COLO668 (cell line): ENCODE data around the gene MLC1.
"Not testable (repeated sequence)": the region's sequence is repeated elsewhere in the genome, so short reads cannot be mapped to it uniquely, and the experiment has no call there.

Experiments used
- DNase-seq: peaks from one replicate; lab custom pipeline; 2025; ENCODE audit not compliant: unreplicated experiment; lab: John Stamatoyannopoulos, UW

The MLC1 gene

GRCh38 chr22:50104141-50104544 is 18.9 kb upstream of the MLC1 start:
- no peak for DNase-seq

- DNase-seq = peak; percentile 44
Measured at GRCh38 chr22:50102946-50103345, 17.7 kb upstream of the MLC1 start.

GRCh38 chr22:50101870-50102565 is 16.8 kb upstream of the MLC1 start:
- no peak for DNase-seq

- no peak for DNase-seq
Measured at GRCh38 chr22:50098052-50098451, 12.8 kb upstream of the MLC1 start.

GRCh38 chr22:50092342-50092741 is 7.1 kb upstream of the MLC1 start:
- no peak for DNase-seq

- no peak for DNase-seq
Measured at GRCh38 chr22:50091092-50091768, 6.0 kb upstream of the MLC1 start.

GRCh38 chr22:50090412-50090714 is 5.1 kb upstream of the MLC1 start:
- DNase-seq = no peak

- DNase-seq = no peak
Measured at GRCh38 chr22:50089682-50090411, 4.6 kb upstream of the MLC1 start, which contains the start of gene MOV10L1. TSS of gene MOV10L1 (plus strand) at chr22:50090006. CDS start at chr22:50090089, 83 bp downstream.

GRCh38 chr22:50089231-50089630 is 4.0 kb upstream of the MLC1 start:
- DNase-seq = no peak

- no peak for DNase-seq
Measured at GRCh38 chr22:50088096-50088495, 2.9 kb upstream of the MLC1 start.

GRCh38 chr22:50087646-50088045 is 2.4 kb upstream of the MLC1 start:
- no peak for DNase-seq

GRCh38 chr22:50086975-50087374 is 1.7 kb upstream of the MLC1 start:
- not testable (repeated sequence) for DNase-seq

- no peak for DNase-seq
Measured at GRCh38 chr22:50086526-50086925, 1.3 kb upstream of the MLC1 start.

GRCh38 chr22:50084614-50085021 is 608 bp downstream of the MLC1 start:
- no peak for DNase-seq

GRCh38 chr22:50084080-50084477 is 1.1 kb downstream of the MLC1 start:
- no peak for DNase-seq

GRCh38 chr22:50083462-50084079 is 1.7 kb downstream of the MLC1 start:
- no peak for DNase-seq

GRCh38 chr22:50082961-50083461 is 2.2 kb downstream of the MLC1 start:
- DNase-seq = peak; percentile 67

GRCh38 chr22:50082197-50082715 is 3.0 kb downstream of the MLC1 start:
- no peak for DNase-seq

- no peak for DNase-seq
Measured at GRCh38 chr22:50081426-50082196, 3.6 kb downstream of the MLC1 start.

- no peak for DNase-seq
Measured at GRCh38 chr22:50080077-50080465, 5.2 kb downstream of the MLC1 start.

- DNase-seq = no peak
Measured at GRCh38 chr22:50078761-50079160, 6.5 kb downstream of the MLC1 start.
